HG03045 (cell line): Measurements from ENCODE around the gene MPZL3.

Source experiments
- ATAC-seq: cut with Tn5 transposase; IDR thresholded peaks from one replicate; pipeline ENCODE4 v1.9.1; 2021; ENCODE audit warnings: mild to moderate bottlenecking, moderate library complexity; ENCODE audit not compliant: unreplicated experiment

Gene MPZL3

DNA sequence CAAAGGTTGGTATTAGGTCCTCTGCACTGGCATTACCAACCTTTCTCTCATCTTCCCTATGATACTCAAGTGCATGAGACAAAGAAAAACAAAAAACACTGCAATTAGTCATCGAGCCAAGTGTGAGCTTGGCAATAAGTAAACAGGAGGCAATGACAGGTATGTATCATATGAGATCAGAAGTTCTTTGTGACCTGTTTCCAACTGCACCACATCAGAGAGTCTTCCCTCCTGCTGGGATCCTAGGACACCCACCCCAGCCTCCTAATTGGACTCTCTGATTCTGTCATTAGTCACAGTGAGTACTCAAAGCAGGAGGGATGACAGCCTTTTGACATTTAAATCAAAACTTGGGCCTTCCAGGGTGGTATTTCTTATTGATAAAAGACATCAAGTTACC is 19.5 kb downstream of the MPZL3 start:
- no peak for ATAC-seq

GRCh38 chr11:118231461-118231860 is 20.7 kb downstream of the MPZL3 start:
- ATAC-seq, result no peak

DNA sequence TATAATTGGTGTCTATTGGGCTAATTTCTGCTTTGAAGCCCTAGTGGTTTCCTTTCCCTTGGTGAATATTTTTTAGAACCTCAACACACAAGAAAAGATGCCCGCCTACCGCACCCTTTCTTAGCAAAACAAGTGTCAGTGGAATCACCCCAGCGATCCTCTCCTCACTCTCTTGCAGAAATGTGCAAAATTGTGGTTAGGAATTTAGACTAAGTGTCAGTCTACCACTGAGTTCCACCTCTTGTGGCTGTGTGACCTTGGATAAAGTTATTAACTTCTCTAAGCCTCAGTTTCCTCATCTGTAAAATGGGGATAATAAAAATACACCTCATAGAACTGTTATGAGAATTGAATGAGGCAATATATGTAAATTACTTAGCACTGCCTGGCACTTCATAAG is 22.1 kb downstream of the MPZL3 start:
- no peak for ATAC-seq

DNA sequence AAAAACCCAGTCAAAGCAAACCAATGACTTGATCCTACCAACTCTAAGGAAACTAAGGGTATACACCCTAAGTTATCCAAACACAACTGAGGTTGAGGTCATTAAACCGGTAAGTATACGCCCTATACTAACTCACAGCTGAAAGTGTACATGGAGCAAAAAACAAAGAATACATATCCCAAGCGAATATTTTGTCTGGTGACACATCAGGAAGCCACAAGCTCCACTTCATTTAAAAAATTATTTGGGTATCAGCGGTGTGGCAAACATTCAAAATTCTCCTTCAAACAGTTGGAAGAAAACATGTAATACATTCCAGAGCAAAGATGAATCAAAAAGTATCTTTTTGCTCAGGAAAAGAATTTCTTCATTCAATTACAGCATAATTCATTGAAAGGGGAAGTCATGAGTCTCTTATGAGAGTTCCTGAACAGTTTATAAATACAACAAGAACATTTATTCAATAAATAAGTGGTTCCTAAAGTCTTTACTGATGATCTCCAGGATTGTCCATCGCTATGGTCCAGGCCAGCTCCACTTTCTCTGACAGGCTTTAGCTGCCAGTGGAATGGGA is 22.8 kb downstream of the MPZL3 start:
- no peak for ATAC-seq

GRCh38 chr11:118227865-118228785 is 24.0 kb downstream of the MPZL3 start:
- peak; percentile 45 for ATAC-seq

- no peak for ATAC-seq
Measured at GRCh38 chr11:118226781-118227180, 25.4 kb downstream of the MPZL3 start.

DNA sequence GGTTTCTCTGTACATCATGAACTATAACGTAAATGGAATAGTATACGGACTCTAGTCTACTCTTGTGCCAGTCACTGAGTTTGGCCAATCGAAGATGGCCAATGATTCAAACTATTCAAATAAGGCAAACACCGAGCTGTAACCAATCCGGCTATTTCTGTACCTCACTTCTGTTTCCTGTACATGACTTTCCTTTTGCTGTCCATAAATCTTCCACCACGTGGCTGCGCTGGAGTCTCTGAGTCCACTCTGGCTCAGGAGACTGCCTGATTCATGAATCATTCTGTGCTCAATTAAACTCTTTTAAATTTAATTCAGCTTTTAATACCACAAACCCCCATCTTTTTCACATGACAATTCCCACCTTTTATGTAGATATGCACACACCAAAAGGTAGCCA is 25.9 kb downstream of the MPZL3 start:
- no peak for ATAC-seq

GRCh38 chr11:118224511-118225188 is 27.5 kb downstream of the MPZL3 start, which contains the start of gene JAML:
Gene JAML, minus strand, starts transcription at chr11:118225011. Its CDS starts 10,145 bp downstream, at chr11:118214866.
- ATAC-seq, result no peak

- ATAC-seq, result no peak
Measured at GRCh38 chr11:118223992-118224391, 28.2 kb downstream of the MPZL3 start.

GRCh38 chr11:118223570-118223969 is 28.6 kb downstream of the MPZL3 start:
- ATAC-seq, result no peak

GRCh38 chr11:118222437-118222836 is 29.7 kb downstream of the MPZL3 start:
- ATAC-seq, result no peak

- no peak for ATAC-seq
Measured at GRCh38 chr11:118221419-118221818, 30.7 kb downstream of the MPZL3 start.

GRCh38 chr11:118219732-118220131 is 32.4 kb downstream of the MPZL3 start:
- ATAC-seq, result no peak

DNA sequence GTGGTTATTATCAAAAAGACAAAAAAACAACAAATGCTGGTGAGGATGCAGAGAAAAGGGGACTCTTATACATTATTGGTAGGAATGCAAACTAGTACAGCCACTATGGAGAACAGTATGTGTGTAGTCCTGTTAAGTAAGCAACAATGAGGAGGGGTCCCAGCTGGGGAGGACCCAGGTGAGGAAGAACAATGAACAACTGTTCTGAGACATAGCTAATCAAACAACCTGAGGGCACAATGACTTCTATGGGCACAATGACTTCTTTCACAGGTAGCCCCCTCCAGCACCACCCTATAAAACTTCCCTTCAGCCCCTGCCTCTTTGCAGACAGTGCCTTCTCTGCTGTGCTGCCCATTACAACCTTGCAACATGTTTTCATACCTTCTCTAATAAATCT is 32.9 kb downstream of the MPZL3 start:
- no peak for ATAC-seq

DNA sequence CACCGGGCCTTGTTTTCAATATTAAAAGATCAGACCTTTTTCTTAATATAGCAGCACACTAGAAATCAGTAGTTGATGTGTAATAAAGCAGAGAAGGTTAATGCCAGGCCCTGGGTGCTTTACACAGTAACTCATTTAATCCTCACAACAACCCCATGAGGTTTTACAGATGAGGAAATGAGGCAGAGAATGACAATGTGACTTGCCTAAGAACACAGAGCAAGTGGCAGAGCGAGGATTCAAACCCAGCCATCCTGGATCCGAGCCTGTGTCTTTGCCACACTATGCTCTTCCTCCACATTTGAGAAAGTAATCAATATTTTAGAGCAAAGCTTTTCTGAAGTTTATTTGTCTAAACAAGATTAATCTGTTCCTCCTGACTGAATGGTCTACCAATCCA is 34.6 kb downstream of the MPZL3 start:
- ATAC-seq, result no peak

- peak; percentile 39 for ATAC-seq
Measured at GRCh38 chr11:118216621-118217481, 35.3 kb downstream of the MPZL3 start.

DNA sequence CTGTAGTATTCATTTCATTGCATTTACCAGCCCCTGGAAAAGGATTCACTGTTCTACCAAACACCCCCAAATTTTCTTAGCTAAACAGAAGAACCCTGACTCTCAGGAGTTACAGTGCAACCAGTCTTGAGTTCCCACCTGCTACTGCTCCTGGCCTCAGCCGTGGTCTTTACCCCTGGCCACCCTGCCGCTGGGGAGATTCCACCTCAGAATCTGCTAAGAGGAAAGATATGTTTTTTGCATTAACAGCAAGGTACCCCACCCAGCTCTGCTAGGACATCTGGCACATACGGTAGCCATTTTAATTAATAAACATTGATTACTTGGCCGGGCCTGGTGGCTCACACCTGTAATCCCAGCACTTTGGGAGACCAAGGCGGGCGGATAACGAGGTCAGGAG is 36.4 kb downstream of the MPZL3 start:
- no peak for ATAC-seq

- no peak for ATAC-seq
Measured at GRCh38 chr11:118215262-118215661, 36.9 kb downstream of the MPZL3 start.

DNA sequence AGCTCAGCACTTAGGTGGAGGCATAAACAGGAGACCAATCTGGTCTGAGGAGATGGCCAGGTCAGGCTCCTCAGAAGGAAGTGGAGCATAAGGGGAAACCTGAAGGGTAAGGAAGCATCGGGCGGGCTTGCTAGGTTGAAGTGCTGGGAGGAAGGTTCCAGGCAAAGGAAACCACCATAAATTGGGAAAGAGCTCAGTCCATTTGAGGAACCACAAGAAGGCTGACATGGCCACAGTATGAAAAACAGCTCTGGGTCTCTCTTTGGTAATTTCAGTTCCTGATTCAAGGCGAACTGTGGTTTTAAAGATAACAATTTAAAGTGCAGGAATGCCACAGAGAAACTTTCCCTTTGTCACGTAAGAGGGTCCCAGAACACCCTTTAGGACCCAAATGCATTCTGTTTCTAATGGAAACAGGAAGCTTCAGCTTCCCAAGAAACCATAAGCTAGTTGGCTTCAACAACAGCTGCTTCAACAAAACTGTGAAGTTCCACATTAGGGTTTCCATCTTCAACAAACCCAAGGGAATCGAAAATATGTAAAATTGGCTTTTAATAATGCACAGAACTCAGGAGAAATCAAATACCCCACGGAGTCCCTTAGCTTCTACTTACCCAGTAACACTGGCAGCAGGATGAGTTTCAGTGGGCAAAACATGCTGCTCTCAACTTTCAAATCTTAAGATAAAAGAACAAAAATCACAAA is 37.8 kb downstream of the MPZL3 start:
- ATAC-seq, result no peak

- ATAC-seq, result no peak
Measured at GRCh38 chr11:118213781-118214180, 38.4 kb downstream of the MPZL3 start.
